ENCODE data around the gene PCDH8.

GRCh38 chr13:52808842-52809219 is 39.6 kb downstream of the PCDH8 start:
- TF ChIP-seq CTCF (conservative IDR thresholded peaks at IDR 0.05) (no peak), ZFX (IDR thresholded peaks at IDR 0.05) (no peak)

Measured in C4-2B (cell line).